ENCODE results near the gene SECISBP2.

SECISBP2 gene

DNA sequence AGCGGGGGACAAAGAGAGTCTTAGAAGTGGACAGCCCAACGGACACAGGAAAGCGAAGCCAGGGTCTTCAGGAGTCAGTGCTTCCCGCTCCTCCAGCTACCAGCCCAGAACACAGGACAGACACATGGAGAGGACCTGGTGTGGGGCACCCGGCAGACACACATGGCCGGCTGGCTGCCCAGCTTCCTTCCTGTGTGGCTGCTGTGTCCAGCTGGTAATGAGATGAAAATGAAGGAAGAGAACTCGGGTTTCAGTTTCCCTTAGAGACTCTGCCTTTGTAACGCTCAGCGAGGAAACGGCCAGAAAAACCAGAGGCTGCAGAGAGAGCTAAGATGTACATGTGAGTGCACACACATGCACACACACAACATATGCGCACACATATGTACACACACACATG, 87.5 kb downstream of the SECISBP2 start:
- TF ChIP-seq, protein P1, sequence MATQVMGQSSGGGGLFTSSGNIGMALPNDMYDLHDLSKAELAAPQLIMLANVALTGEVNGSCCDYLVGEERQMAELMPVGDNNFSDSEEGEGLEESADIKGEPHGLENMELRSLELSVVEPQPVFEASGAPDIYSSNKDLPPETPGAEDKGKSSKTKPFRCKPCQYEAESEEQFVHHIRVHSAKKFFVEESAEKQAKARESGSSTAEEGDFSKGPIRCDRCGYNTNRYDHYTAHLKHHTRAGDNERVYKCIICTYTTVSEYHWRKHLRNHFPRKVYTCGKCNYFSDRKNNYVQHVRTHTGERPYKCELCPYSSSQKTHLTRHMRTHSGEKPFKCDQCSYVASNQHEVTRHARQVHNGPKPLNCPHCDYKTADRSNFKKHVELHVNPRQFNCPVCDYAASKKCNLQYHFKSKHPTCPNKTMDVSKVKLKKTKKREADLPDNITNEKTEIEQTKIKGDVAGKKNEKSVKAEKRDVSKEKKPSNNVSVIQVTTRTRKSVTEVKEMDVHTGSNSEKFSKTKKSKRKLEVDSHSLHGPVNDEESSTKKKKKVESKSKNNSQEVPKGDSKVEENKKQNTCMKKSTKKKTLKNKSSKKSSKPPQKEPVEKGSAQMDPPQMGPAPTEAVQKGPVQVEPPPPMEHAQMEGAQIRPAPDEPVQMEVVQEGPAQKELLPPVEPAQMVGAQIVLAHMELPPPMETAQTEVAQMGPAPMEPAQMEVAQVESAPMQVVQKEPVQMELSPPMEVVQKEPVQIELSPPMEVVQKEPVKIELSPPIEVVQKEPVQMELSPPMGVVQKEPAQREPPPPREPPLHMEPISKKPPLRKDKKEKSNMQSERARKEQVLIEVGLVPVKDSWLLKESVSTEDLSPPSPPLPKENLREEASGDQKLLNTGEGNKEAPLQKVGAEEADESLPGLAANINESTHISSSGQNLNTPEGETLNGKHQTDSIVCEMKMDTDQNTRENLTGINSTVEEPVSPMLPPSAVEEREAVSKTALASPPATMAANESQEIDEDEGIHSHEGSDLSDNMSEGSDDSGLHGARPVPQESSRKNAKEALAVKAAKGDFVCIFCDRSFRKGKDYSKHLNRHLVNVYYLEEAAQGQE (IDR thresholded peaks at IDR 0.05; ENCODE audit: insufficient read depth in 1 of 2, low read depth in 2 of 2, low read length in 2 of 2) = no peak
- TF ChIP-seq FOXP2 (optimal IDR thresholded peaks at IDR 0.05; ENCODE audit: borderline replicate concordance, extremely low read depth, extremely low read length, insufficient read depth) = no peak
- no peak for TF ChIP-seq POLR2AphosphoS5 (IDR thresholded peaks at IDR 0.05; ENCODE audit: low read depth, low read length)
- no peak for TF ChIP-seq TAF1 (IDR thresholded peaks at IDR 0.05; ENCODE audit: borderline replicate concordance, insufficient read depth, low read length)
- TF ChIP-seq SIN3A (IDR thresholded peaks at IDR 0.05; ENCODE audit: borderline replicate concordance, insufficient read depth, low read length) = no peak

DNA sequence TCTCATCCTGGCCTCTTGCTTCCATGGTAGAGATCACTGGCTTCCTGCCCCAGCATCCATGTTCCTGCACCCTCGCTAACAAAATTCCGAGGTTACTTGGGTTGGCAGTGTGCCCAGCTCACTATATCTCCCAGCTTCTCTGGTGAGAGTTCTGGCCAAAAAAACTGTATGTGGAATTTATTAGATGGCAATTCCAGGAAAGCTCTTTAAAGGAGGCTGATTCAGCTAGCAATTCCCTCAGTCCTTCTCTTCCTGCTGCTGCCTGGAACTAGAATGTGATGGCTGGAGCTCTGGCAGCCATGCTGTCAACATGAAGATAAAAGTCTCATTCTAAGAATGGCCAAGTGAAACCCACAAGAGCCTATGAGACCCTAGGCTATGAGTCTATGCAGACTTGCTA, 88.8 kb downstream of the SECISBP2 start:
- no peak for TF ChIP-seq TAF1 (IDR thresholded peaks at IDR 0.05; ENCODE audit: borderline replicate concordance, insufficient read depth, low read length)
- no peak for TF ChIP-seq POLR2AphosphoS5 (IDR thresholded peaks at IDR 0.05; ENCODE audit: low read depth, low read length)
- TF ChIP-seq SIN3A (IDR thresholded peaks at IDR 0.05; ENCODE audit: borderline replicate concordance, insufficient read depth, low read length) = no peak
- TF ChIP-seq, protein P1 (IDR thresholded peaks at IDR 0.05; ENCODE audit: insufficient read depth in 1 of 2, low read depth in 2 of 2, low read length in 2 of 2) = no peak
- no peak for TF ChIP-seq FOXP2 (optimal IDR thresholded peaks at IDR 0.05; ENCODE audit: borderline replicate concordance, extremely low read depth, extremely low read length, insufficient read depth)

- TF ChIP-seq SIN3A (IDR thresholded peaks at IDR 0.05; ENCODE audit: borderline replicate concordance, insufficient read depth, low read length) = no peak
- no peak for TF ChIP-seq POLR2AphosphoS5 (IDR thresholded peaks at IDR 0.05; ENCODE audit: low read depth, low read length)
- no peak for TF ChIP-seq FOXP2 (optimal IDR thresholded peaks at IDR 0.05; ENCODE audit: borderline replicate concordance, extremely low read depth, extremely low read length, insufficient read depth)
- TF ChIP-seq, protein P1 (IDR thresholded peaks at IDR 0.05; ENCODE audit: insufficient read depth in 1 of 2, low read depth in 2 of 2, low read length in 2 of 2) = no peak
- TF ChIP-seq TAF1 (IDR thresholded peaks at IDR 0.05; ENCODE audit: borderline replicate concordance, insufficient read depth, low read length) = no peak
Measured at GRCh38 chr9:89408628-89409101, 90.4 kb downstream of the SECISBP2 start.
